GM18870 (cell line): ENCODE data around the gene ST3GAL2.
"Not testable (repeated sequence)": the region's sequence is repeated elsewhere in the genome, so short reads cannot be mapped to it uniquely, and the experiment has no call there.

ENCODE experiments used
- ATAC-seq: cut with Tn5 transposase; IDR thresholded peaks from one replicate; pipeline ENCODE4 v1.9.1; 2021; ENCODE audit warnings: moderate library complexity; ENCODE audit not compliant: unreplicated experiment

ST3GAL2 gene

GRCh38 chr16:70342016-70342415, 96.9 kb downstream of the ST3GAL2 start:
- ATAC-seq = no peak

GRCh38 chr16:70341600-70341999, 97.3 kb downstream of the ST3GAL2 start:
- no peak for ATAC-seq

- no peak for ATAC-seq
Observed at GRCh38 chr16:70337814-70338213, 101.1 kb downstream of the ST3GAL2 start.

GRCh38 chr16:70332728-70333127, 106.2 kb downstream of the ST3GAL2 start:
- ATAC-seq = not testable (repeated sequence)

- no peak for ATAC-seq
Observed at GRCh38 chr16:70331588-70332358, 107.1 kb downstream of the ST3GAL2 start.

- ATAC-seq = no peak
Observed at GRCh38 chr16:70331091-70331490, 107.8 kb downstream of the ST3GAL2 start.
